Heart left ventricle (tissue), 16 donors: Measurements from ENCODE around the gene SEC14L1. TPM values are rescaled to one million over a fixed set of nuclear protein-coding genes. Genes with fewer than 3 reads are reported as not detected.
A peak's percentile ranks its signal among the peaks of the same experiment; 100 is the strongest.

Experiments used
- ATAC-seq, 4 donors: fragments of 200-7000 bp; cut with Tn5 transposase; one replicate each; pipeline ENCODE4 v1.9.1; 2020 to 2022; ENCODE audit warnings: moderate library complexity in 4 of 4, mild to moderate bottlenecking in 3 of 4, moderate number of reproducible peaks in 1 of 4
- DNase-seq, 5 donors: peaks; one replicate each; pipeline ENCODE4 v3.0.0-alpha.2; 2020
- H3K27ac ChIP-seq, 12 donors: fragments of 200-600 bp; sonication (generic) in 4 of 12; one replicate each; pipeline versions ENCODE4 v1.5.0 to v1.8.0; 2016 to 2022; ENCODE audit warnings: mild to moderate bottlenecking in 2 of 12
- H3K27me3 ChIP-seq, 9 donors: fragments of 200-600 bp; sonication (generic) in 2 of 9; one replicate each; pipeline versions ENCODE4 v1.5.1 to v1.8.0; 2016 to 2022; ENCODE audit warnings: mild to moderate bottlenecking in 3 of 9
- H3K36me3 ChIP-seq, 9 donors: fragments of 200-600 bp; sonication (generic) in 2 of 9; one replicate each; pipeline versions ENCODE4 v1.5.0 to v1.8.0; 2018 to 2022; ENCODE audit warnings: mild to moderate bottlenecking in 2 of 9
- H3K4me1 ChIP-seq, 12 donors: fragments of 200-600 bp; sonication (generic) in 4 of 12; one replicate each; pipeline versions ENCODE4 v1.5.0 to v1.8.0; 2016 to 2022; ENCODE audit warnings: mild to moderate bottlenecking in 3 of 12
- H3K4me3 ChIP-seq, 12 donors: fragments of 200-600 bp; sonication (generic) in 4 of 12; one replicate each; pipeline versions ENCODE4 v1.5.0 to v1.8.0; 2017 to 2022; ENCODE audit warnings: mild to moderate bottlenecking in 9 of 12, moderate library complexity in 4 of 12
- H3K9me3 ChIP-seq, 12 donors: fragments of 200-600 bp; sonication (generic) in 4 of 12; one replicate each; pipeline versions ENCODE4 v1.5.0 to v1.8.0; 2016 to 2022; ENCODE audit warnings: mild to moderate bottlenecking in 1 of 12
- POLR2A ChIP-seq, 2 donors: fragments of 450-650 bp; IDR thresholded peaks; one replicate each; pipeline ENCODE4 v1.6.1; 2017; ENCODE audit warnings: antibody characterized with exemption in 2 of 2, mild to moderate bottlenecking in 2 of 2, moderate library complexity in 2 of 2
- WGBS, 4 donors: extraction: QIAGEN DNeasy Blood & Tissue Kit in 2 of 4; methylation state at CpG; one replicate each; pipeline versions ENCODE4 v1.1.5 to v1.1.7; 2013 to 2018; 5-methylcytosine and 5-hydroxymethylcytosine counted together
- intact Hi-C, 10 donors: fragments of 100-400 bp; cut with DNase I; formaldehyde crosslinking; loops; one replicate each; pipeline versions ENCODE4 v1.11.1 to v1.14.2; 2022
- polyA plus RNA-seq, 2 donors: library from polyadenylated mRNA; stranded (reverse); fragments of 200-250 nt; gene quantifications; one replicate each; pipeline ENCODE4 v1.2.3, GENCODE V29; 2013
- total RNA-seq, 9 donors: library from RNA; depleted of rRNA in 2 of 9; stranded (reverse); fragments of >200 nt in 2 of 9; fragmentation: NEBNext Ultra II Directional in 3 of 9; extraction: Animal tissue kit (Norgen Biotek cat#: 25700) in 3 of 9; gene quantifications; one replicate each; pipeline versions ENCODE4 v1.1.0 to v1.2.4, GENCODE V29; 2016 to 2023
- TF ChIP-seq, protein P1 (sequence below), 12 donors: fragments of 200-600 bp; sonication (generic) in 4 of 12; IDR thresholded peaks; one replicate each; pipeline versions ENCODE4 v1.5.0 to v1.8.0; 2018 to 2022; ENCODE audit warnings: antibody characterized with exemption in 12 of 12, mild to moderate bottlenecking in 5 of 12
- donor health status: ischemic (EF 13 %, LVEDD 7.1; RV severe dilation, severe dysfunction).
- donor health status: healthy with polysubstance abuse.
- donor health status: DM: no; HTN: yes; CAD: no.
- donor health status: DM: no; HTN: no; CAD: no.
- donor health status: ischemic (EF 25% LVEDD 6.9; RV normal size, moderate dysfunction).
- donor health status: ischemic (EF 25% LVEDD 5.7; RV mildly dilated, moderate dysfunction).
- donor health status: healthy.
- donor health status: DM: yes; HTN: yes; CAD: no.
- donor health status: ischemic (EF 35%, LVEDD 5.7; RV mildly dilated, moderate dysfunction).
- donor health status: nonischemic (EF 11% LVEDD 7.7; RV severe dilation, severe dysfunction).
- donor health status: DM: yes; HTN: yes; CAD: no.
- donor health status: PGD.
- donor health status: ischemic (EF 29% LVEDD 5.4; RV normal size, mild dysfunction).
- donor health status: nonischemic (EF 23%, LVEDD 6.1; RV moderate dilation, normal function).

Gene SEC14L1
- total and polyA plus RNA-seq, 11 donors, result 26.6 to 116 (median 53.7) TPM

DNA sequence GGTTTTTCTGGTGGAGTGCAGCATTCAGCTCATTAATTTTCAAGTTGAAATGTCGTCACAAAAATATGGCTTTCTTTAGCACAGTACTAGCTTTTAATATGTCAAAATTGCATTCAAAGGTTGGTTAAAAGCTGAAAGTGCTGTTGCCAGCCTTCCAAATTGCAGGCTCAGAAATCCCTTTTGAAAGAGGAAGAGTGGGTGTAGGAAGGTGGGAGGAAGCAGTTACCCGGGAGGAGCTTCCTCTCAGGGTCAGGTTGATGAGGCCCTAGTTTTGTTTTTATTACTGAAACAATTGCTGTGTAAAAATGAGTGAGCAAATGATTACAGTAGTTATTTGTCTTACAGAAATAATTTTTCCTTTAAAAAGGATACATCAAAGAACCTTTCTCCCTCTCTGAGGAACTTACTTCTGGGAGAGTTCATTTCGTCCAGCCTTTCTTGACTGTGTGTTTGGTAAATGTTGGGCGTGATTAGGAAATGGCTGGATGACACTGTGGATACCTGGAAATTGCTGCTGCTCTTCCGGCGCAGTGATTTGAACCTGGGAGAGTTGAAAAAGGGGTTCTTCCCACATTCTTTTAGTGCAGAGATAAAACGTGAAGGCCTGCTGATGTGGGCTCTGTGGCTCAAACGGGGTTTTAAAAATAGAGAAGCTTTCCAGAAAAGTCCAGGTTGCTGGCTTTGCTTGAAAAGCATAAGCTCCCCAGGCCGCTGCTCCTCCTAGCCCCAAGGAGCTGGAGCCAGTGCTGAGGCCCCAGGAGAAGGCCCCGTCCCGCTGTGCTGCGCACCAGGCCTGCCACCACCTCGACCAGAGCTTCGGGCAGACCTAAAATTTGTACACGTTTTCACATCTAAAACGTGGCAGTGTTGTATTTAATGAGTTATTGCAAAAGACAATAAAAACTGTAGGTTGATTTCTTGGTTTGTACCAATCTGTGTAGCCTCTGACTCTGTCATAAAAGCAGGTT is 41.7 kb downstream of the SEC14L1 start:
- peak overlapping the region in 3 of 12 donors; percentile 3 to 12 (median 4) for H3K4me3 ChIP-seq
- ATAC-seq, result peak in 1 of 4 donors; percentile 56
- peak overlapping the region in 11 of 12 donors; percentile 5 to 69 (median 53) for H3K27ac ChIP-seq
- no peaks in the 10 kb centered on the region for H3K27me3 ChIP-seq
- H3K4me1 ChIP-seq, result peaks cover 13 to 87% (median 74%) of the 10 kb centered on the region in 12 donors
- WGBS, 4 donors, result 62 to 70% (median 66%) methylated on average over 16 of the region's 16 CpGs
- intact Hi-C loops, result loop anchor here in 1 of 10 donors (5.0 kb wide), 1 partner anchor 35 kb away; no protein-coding TSS in a partner anchor
- no peaks in the 10 kb centered on the region for H3K36me3 ChIP-seq
- TF ChIP-seq POLR2A (IDR thresholded peaks at IDR 0.05), result no peak
- TF ChIP-seq, protein P1, sequence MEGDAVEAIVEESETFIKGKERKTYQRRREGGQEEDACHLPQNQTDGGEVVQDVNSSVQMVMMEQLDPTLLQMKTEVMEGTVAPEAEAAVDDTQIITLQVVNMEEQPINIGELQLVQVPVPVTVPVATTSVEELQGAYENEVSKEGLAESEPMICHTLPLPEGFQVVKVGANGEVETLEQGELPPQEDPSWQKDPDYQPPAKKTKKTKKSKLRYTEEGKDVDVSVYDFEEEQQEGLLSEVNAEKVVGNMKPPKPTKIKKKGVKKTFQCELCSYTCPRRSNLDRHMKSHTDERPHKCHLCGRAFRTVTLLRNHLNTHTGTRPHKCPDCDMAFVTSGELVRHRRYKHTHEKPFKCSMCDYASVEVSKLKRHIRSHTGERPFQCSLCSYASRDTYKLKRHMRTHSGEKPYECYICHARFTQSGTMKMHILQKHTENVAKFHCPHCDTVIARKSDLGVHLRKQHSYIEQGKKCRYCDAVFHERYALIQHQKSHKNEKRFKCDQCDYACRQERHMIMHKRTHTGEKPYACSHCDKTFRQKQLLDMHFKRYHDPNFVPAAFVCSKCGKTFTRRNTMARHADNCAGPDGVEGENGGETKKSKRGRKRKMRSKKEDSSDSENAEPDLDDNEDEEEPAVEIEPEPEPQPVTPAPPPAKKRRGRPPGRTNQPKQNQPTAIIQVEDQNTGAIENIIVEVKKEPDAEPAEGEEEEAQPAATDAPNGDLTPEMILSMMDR (IDR thresholded peaks at IDR 0.05), result no peak
- DNase-seq, result no peak
- H3K9me3 ChIP-seq, result no peaks in the 10 kb centered on the region

DNA sequence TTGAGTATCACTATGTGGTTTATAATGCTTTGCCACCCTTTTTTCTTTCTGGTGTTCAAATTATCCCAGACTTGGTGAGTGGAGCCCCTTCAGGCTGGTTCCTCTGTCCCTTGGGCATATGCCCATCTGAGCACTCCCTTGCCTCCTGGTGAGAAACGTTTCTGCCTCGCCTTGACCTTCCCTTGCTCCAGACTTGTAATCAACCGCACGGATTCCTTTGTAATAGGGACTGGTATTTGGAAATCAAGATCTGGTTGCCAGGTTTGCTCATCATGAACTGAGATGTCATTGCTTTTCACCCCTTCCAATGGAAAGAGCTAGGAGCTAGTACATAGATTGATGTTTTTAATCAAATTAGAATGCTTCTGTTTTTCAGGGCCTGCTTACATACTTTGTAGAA is 43.7 kb downstream of the SEC14L1 start:
- WGBS, 4 donors, result 51 to 58% (median 56%) methylated on average over 4 of the region's 4 CpGs
- H3K27me3 ChIP-seq, result no peaks in the 10 kb centered on the region
- H3K4me3 ChIP-seq, result no peak overlapping the region
- no peak for DNase-seq
- peak overlapping the region in 3 of 12 donors; percentile 25 to 69 (median 60) for H3K27ac ChIP-seq
- intact Hi-C loops, result loop anchor here in 1 of 10 donors (5.0 kb wide), 1 partner anchor 37 kb away; no protein-coding TSS in a partner anchor
- no peaks in the 10 kb centered on the region for H3K9me3 ChIP-seq
- TF ChIP-seq POLR2A (IDR thresholded peaks at IDR 0.05), result no peak
- TF ChIP-seq, protein P1 (IDR thresholded peaks at IDR 0.05), result no peak
- H3K36me3 ChIP-seq, result no peaks in the 10 kb centered on the region
- peaks cover 13 to 91% (median 79%) of the 10 kb centered on the region in 12 donors for H3K4me1 ChIP-seq
- no peak for ATAC-seq

DNA sequence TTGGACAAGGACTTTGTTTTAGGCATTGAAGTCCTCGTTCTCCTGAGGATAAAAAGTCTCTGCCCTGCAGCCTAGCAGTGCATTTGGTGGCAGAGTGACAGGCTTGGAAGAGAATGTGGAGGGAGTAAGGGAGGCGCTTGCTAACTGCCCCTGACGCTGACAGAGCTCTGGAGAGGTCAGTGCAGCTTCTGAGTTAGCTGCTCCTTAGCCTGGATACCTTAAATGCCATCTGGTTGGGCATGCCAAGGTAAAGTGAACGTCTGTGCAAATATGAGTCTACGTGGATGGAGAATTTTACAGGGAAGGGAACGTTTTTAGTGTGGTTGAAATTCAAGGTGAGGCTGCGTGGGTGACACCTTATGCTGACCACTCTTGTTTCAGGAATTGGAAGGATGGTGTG is 44.4 kb downstream of the SEC14L1 start:
- Histone ChIP-seq H3K27ac (peak overlapping the region in 10 of 12 donors; percentile 20 to 66 (median 46)), H3K4me1 (peaks cover 13 to 96% (median 80%) of the 10 kb centered on the region in 12 donors), H3K27me3 (no peaks in the 10 kb centered on the region), H3K4me3 (no peak overlapping the region), H3K36me3 (no peaks in the 10 kb centered on the region), H3K9me3 (no peaks in the 10 kb centered on the region)
- TF ChIP-seq, protein P1 (IDR thresholded peaks at IDR 0.05), result no peak
- no peak for TF ChIP-seq POLR2A (IDR thresholded peaks at IDR 0.05)
- WGBS, 4 donors, result 34 to 39% (median 37%) methylated on average over 7 of the region's 7 CpGs
- DNase-seq (no peak), ATAC-seq (peak; percentile 52 to 69 (median 63))
- intact Hi-C loops, result loop anchor here in 4 of 10 donors (5.0 kb wide), 3 partner anchors 33 to 43 kb away; partner anchors contain the start of gene SEC14L1 (in 1 of the 4)

DNA sequence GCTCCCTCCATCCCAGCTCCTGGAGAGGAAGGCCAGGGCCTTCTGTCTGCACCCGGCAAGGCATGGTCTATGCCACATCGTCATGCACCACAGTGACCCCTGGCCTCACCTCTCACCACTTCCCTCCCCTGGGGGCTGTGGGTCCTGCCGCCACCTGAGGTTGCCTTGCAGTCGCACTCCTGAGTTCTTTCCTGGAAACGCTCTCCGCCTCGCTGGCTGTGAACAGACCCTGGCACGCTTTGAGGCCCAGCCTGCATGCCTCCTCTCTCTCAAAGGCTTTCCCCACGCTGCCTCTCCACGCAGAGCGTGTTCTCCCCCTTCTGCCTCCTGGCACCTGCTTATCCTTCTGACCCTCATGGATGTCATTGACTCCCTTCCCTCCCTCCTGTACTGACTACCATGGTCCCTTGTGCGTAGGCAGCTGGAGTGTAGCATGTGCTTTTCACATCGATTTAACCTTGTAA is 45.4 kb downstream of the SEC14L1 start:
- ATAC-seq, result peak; percentile 67 to 85 (median 76)
- peak in 3 of 5 donors; percentile 26 to 58 (median 44) for DNase-seq

More for the DNA sequence above, 45.4 kb downstream of the SEC14L1 start:
- H3K9me3 ChIP-seq, result no peaks in the 10 kb centered on the region
- H3K36me3 ChIP-seq, result peaks cover 0 to 9% (median 3%) of the 10 kb centered on the region in 9 donors
- intact Hi-C loops, result loop anchor here in 4 of 10 donors (5.0 kb wide), 3 partner anchors 34 to 44 kb away; partner anchors contain the start of gene SEC14L1 (in 1 of the 4)
- peaks cover 13 to 87% (median 71%) of the 10 kb centered on the region in 12 donors for H3K4me1 ChIP-seq
- peak overlapping the region in 11 of 12 donors; percentile 20 to 66 (median 44) for H3K27ac ChIP-seq
- H3K27me3 ChIP-seq, result no peaks in the 10 kb centered on the region
- WGBS, 4 donors, result 20 to 41% (median 38%) methylated on average over 13 of the region's 13 CpGs
- H3K4me3 ChIP-seq, result no peak overlapping the region
- TF ChIP-seq, protein P1 (IDR thresholded peaks at IDR 0.05), result no peak
- TF ChIP-seq POLR2A (IDR thresholded peaks at IDR 0.05), result no peak
